ENCODE results near the gene SULT1C4.

- TF ChIP-seq, protein P1, sequence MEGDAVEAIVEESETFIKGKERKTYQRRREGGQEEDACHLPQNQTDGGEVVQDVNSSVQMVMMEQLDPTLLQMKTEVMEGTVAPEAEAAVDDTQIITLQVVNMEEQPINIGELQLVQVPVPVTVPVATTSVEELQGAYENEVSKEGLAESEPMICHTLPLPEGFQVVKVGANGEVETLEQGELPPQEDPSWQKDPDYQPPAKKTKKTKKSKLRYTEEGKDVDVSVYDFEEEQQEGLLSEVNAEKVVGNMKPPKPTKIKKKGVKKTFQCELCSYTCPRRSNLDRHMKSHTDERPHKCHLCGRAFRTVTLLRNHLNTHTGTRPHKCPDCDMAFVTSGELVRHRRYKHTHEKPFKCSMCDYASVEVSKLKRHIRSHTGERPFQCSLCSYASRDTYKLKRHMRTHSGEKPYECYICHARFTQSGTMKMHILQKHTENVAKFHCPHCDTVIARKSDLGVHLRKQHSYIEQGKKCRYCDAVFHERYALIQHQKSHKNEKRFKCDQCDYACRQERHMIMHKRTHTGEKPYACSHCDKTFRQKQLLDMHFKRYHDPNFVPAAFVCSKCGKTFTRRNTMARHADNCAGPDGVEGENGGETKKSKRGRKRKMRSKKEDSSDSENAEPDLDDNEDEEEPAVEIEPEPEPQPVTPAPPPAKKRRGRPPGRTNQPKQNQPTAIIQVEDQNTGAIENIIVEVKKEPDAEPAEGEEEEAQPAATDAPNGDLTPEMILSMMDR (IDR thresholded peaks at IDR 0.05) = no peak
- TF ChIP-seq POLR2A (IDR thresholded peaks at IDR 0.05) = no peak
Observed at GRCh38 chr2:108367014-108367413, 10.7 kb upstream of the SULT1C4 start.
